ENCODE data around the gene UCP2. TPM values are rescaled to one million over a fixed set of nuclear protein-coding genes. Genes with fewer than 3 reads are reported as not detected.
A peak's percentile ranks its signal among the peaks of the same experiment; 100 is the strongest.

UCP2 gene
- total RNA-seq, 1 donor from 2014 or later, result 51.3 TPM

GRCh38 chr11:73976451-73977151, 6.0 kb downstream of the UCP2 start:
- DNase-seq (ENCODE audit: extremely low spot score in 2 of 2), result no peak
- Histone ChIP-seq H3K27ac (no peak overlapping the region), H3K4me3 (no peak overlapping the region), H3K9me3 (no peaks in the 10 kb centered on the region), H3K4me1 (peaks cover 15% of the 10 kb centered on the region), H3K27me3 (no peaks in the 10 kb centered on the region), H3K36me3 (no peaks in the 10 kb centered on the region)
- TF ChIP-seq POLR2A (IDR thresholded peaks at IDR 0.05) (no peak), POLR2AphosphoS5 (IDR thresholded peaks at IDR 0.05; ENCODE audit: insufficient read depth in 1 of 2, low read depth in 1 of 2) (no peak)
- TF ChIP-seq, protein P1, sequence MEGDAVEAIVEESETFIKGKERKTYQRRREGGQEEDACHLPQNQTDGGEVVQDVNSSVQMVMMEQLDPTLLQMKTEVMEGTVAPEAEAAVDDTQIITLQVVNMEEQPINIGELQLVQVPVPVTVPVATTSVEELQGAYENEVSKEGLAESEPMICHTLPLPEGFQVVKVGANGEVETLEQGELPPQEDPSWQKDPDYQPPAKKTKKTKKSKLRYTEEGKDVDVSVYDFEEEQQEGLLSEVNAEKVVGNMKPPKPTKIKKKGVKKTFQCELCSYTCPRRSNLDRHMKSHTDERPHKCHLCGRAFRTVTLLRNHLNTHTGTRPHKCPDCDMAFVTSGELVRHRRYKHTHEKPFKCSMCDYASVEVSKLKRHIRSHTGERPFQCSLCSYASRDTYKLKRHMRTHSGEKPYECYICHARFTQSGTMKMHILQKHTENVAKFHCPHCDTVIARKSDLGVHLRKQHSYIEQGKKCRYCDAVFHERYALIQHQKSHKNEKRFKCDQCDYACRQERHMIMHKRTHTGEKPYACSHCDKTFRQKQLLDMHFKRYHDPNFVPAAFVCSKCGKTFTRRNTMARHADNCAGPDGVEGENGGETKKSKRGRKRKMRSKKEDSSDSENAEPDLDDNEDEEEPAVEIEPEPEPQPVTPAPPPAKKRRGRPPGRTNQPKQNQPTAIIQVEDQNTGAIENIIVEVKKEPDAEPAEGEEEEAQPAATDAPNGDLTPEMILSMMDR (IDR thresholded peaks at IDR 0.05), result no peak
- intact Hi-C loops (cut with DNase I), result loop anchor here (5.0 kb wide), 1 partner anchor 689 kb away; no protein-coding TSS in a partner anchor

DNA sequence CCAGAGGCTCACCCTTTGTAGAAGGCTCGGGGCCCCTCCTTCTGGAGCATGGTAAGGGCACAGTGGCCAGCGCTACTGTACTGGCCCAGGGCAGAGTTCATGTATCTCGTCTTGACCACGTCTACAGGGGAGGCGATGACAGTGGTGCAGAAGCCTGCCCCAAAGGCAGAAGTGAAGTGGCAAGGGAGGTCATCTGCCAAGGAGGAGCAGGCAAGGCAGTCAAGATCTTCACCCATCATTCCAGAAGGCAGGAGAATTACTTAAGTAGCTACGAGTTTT, 7.2 kb downstream of the UCP2 start:
- H3K9me3 ChIP-seq, result no peaks in the 10 kb centered on the region
- no peak for DNase-seq (ENCODE audit: extremely low spot score in 2 of 2)
- no peak overlapping the region for H3K27ac ChIP-seq
- no peaks in the 10 kb centered on the region for H3K27me3 ChIP-seq
- no peak overlapping the region for H3K4me3 ChIP-seq
- H3K36me3 ChIP-seq, result no peaks in the 10 kb centered on the region
- peaks cover 15% of the 10 kb centered on the region for H3K4me1 ChIP-seq
- TF ChIP-seq, protein P1 (IDR thresholded peaks at IDR 0.05), result no peak
- TF ChIP-seq POLR2AphosphoS5 (IDR thresholded peaks at IDR 0.05; ENCODE audit: insufficient read depth in 1 of 2, low read depth in 1 of 2) (no peak), POLR2A (IDR thresholded peaks at IDR 0.05) (no peak)
- intact Hi-C loops (cut with DNase I), result loop anchor here (5.0 kb wide), 1 partner anchor 688 kb away; no protein-coding TSS in a partner anchor

GRCh38 chr11:73974604-73975478, 7.8 kb downstream of the UCP2 start:
- no peak for TF ChIP-seq POLR2A (IDR thresholded peaks at IDR 0.05)
- TF ChIP-seq, protein P1 (IDR thresholded peaks at IDR 0.05), result no peak
- Histone ChIP-seq H3K36me3 (no peaks in the 10 kb centered on the region), H3K27me3 (no peaks in the 10 kb centered on the region), H3K4me3 (no peak overlapping the region), H3K27ac (no peak overlapping the region), H3K9me3 (no peaks in the 10 kb centered on the region), H3K4me1 (peaks cover 15% of the 10 kb centered on the region)
- no peak for DNase-seq (ENCODE audit: extremely low spot score in 2 of 2)
- intact Hi-C loops (cut with DNase I), result loop anchor here (5.0 kb wide), 1 partner anchor 688 kb away; no protein-coding TSS in a partner anchor

DNA sequence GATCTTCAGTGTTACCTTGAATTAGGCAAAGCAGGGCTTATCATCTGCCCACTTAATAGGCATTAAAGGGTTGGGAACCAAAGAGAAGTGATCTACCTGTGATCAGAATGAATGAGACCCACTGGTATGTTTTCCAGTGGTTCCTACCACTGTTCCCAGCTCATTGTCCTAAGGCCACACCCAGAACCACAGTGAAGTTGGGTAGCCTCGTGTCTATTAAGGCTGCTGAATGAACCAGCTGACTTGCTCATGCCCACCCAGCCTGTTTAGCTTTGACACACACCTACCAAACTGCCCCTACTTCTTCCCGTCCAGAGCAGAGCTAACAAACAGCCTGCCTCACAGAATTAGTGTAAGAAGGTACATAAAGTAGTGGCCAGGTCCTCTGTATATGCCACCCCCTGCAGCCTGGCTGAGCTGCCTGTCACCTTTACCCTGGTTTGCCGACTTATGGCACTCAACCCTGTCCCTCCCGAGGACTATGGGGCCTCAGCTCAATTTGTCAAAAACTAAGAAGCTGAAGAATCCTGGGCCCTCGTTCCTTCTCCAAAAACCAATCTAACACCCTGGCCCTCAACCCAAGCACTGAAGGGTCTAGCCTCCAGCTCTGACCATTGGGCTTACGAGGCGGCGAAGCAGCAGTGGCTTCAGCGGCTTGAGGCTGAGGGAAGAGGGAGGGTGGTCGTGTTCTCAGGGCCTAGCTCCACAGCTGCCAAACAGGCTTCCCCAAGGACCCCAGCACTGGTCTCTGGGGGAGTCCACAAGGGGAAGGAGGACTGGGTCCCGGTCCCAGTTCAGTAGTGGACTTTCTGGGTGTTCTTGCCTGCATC, 9.8 kb downstream of the UCP2 start:
- no peak for DNase-seq (ENCODE audit: extremely low spot score in 2 of 2)
- H3K9me3 ChIP-seq, result no peaks in the 10 kb centered on the region
- intact Hi-C loops (cut with DNase I), result no loop called here
- H3K36me3 ChIP-seq, result no peaks in the 10 kb centered on the region
- no peak overlapping the region for H3K4me3 ChIP-seq
- no peaks in the 10 kb centered on the region for H3K27me3 ChIP-seq
- no peak overlapping the region for H3K27ac ChIP-seq
- H3K4me1 ChIP-seq, result peaks cover 15% of the 10 kb centered on the region
- TF ChIP-seq POLR2A (IDR thresholded peaks at IDR 0.05), result no peak
- no peak for TF ChIP-seq POLR2AphosphoS5 (IDR thresholded peaks at IDR 0.05; ENCODE audit: insufficient read depth in 1 of 2, low read depth in 1 of 2)

GRCh38 chr11:73972187-73972586, 10.5 kb downstream of the UCP2 start:
- Histone ChIP-seq H3K36me3 (no peaks in the 10 kb centered on the region), H3K9me3 (no peaks in the 10 kb centered on the region), H3K4me3 (no peak overlapping the region), H3K4me1 (peaks cover 15% of the 10 kb centered on the region), H3K27ac (no peak overlapping the region), H3K27me3 (no peaks in the 10 kb centered on the region)
- peak in 1 of 2 donors; percentile 67 for DNase-seq (ENCODE audit: extremely low spot score in 2 of 2)
- intact Hi-C loops (cut with DNase I), result no loop called here
- no peak for TF ChIP-seq POLR2AphosphoS5 (IDR thresholded peaks at IDR 0.05; ENCODE audit: insufficient read depth in 1 of 2, low read depth in 1 of 2)
- no peak for TF ChIP-seq POLR2A (IDR thresholded peaks at IDR 0.05)
- TF ChIP-seq, protein P1 (IDR thresholded peaks at IDR 0.05), result no peak
